ENCODE results near the gene CPD.
"Not testable (repeated sequence)": the region's sequence is repeated elsewhere in the genome, so short reads cannot be mapped to it uniquely, and the experiment has no call there.

CPD gene

GRCh38 chr17:30378825-30379302 is at the start of gene CPD:
Gene CPD, plus strand, starts transcription at chr17:30378927. Its CDS starts 54 bp downstream, at chr17:30378981.
- peak; percentile 94 for DNase-seq (ENCODE audit: low read depth)

- DNase-seq (ENCODE audit: low read depth): no peak
Measured at GRCh38 chr17:30332057-30332542, 46.6 kb upstream of the CPD start.

GRCh38 chr17:30333503-30334360 is 45.0 kb upstream of the CPD start, which contains the start of gene TMIGD1:
Gene TMIGD1, minus strand, starts transcription at chr17:30334057. Its CDS starts 1,924 bp downstream, at chr17:30332133.
- no peak for DNase-seq (ENCODE audit: low read depth)

GRCh38 chr17:30334421-30334820 is 44.3 kb upstream of the CPD start:
- no peak for DNase-seq (ENCODE audit: low read depth)

GRCh38 chr17:30336369-30337171 is 42.2 kb upstream of the CPD start:
- DNase-seq (ENCODE audit: low read depth): peak; percentile 38

GRCh38 chr17:30337393-30337999 is 41.2 kb upstream of the CPD start:
- no peak for DNase-seq (ENCODE audit: low read depth)

GRCh38 chr17:30339086-30339485 is 39.6 kb upstream of the CPD start:
- DNase-seq (ENCODE audit: low read depth): no peak

GRCh38 chr17:30340801-30341356 is 37.8 kb upstream of the CPD start:
- no peak for DNase-seq (ENCODE audit: low read depth)

GRCh38 chr17:30341703-30342249 is 37.0 kb upstream of the CPD start:
- no peak for DNase-seq (ENCODE audit: low read depth)

- not testable (repeated sequence) for DNase-seq (ENCODE audit: low read depth)
Measured at GRCh38 chr17:30343244-30343643, 35.5 kb upstream of the CPD start.

GRCh38 chr17:30343796-30344195 is 34.9 kb upstream of the CPD start:
- no peak for DNase-seq (ENCODE audit: low read depth)

GRCh38 chr17:30344283-30345088 is 34.2 kb upstream of the CPD start:
- DNase-seq (ENCODE audit: low read depth): no peak

- DNase-seq (ENCODE audit: low read depth): no peak
Measured at GRCh38 chr17:30345089-30345433, 33.7 kb upstream of the CPD start.

- DNase-seq (ENCODE audit: low read depth): no peak
Measured at GRCh38 chr17:30345527-30346075, 33.1 kb upstream of the CPD start.

GRCh38 chr17:30346221-30346795 is 32.4 kb upstream of the CPD start:
- no peak for DNase-seq (ENCODE audit: low read depth)

- no peak for DNase-seq (ENCODE audit: low read depth)
Measured at GRCh38 chr17:30347488-30347887, 31.2 kb upstream of the CPD start.

GRCh38 chr17:30349252-30349651 is 29.5 kb upstream of the CPD start:
- no peak for DNase-seq (ENCODE audit: low read depth)

- DNase-seq (ENCODE audit: low read depth): not testable (repeated sequence)
Measured at GRCh38 chr17:30351263-30351662, 27.5 kb upstream of the CPD start.

GRCh38 chr17:30351735-30352134 is 27.0 kb upstream of the CPD start:
- DNase-seq (ENCODE audit: low read depth): no peak

GRCh38 chr17:30352240-30352814 is 26.4 kb upstream of the CPD start:
- DNase-seq (ENCODE audit: low read depth): no peak
